Activated CD4-positive, alpha-beta T cell treated with anti-CD3 and anti-CD28 coated beads, Interleukin-2, Interleukin-6, amounts not matched to agents 100 ng/mL and 50 ng/mL, durations not matched to agents 16 hours and 8 hours (primary cell): ENCODE results near the gene SGCA.

Experiments used
- DNase-seq: peaks from one replicate; pipeline ENCODE4 v3.0.0-alpha.2; 2020

Gene SGCA

DNA sequence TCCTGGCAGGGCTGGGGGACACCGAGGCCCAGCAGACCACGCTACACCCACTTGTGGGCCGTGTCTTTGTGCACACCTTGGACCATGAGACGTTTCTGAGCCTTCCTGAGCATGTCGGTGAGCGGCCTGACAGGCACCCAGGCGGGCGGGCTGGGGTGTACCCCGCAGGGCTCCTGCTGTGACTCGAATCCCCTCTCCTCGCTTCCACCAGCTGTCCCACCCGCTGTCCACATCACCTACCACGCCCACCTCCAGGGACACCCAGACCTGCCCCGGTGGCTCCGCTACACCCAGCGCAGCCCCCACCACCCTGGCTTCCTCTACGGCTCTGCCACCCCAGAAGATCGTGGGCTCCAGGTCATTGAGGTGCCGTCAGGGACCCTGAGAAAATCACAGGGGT lies 1.6 kb downstream of the SGCA start:
- no peak for DNase-seq

DNA sequence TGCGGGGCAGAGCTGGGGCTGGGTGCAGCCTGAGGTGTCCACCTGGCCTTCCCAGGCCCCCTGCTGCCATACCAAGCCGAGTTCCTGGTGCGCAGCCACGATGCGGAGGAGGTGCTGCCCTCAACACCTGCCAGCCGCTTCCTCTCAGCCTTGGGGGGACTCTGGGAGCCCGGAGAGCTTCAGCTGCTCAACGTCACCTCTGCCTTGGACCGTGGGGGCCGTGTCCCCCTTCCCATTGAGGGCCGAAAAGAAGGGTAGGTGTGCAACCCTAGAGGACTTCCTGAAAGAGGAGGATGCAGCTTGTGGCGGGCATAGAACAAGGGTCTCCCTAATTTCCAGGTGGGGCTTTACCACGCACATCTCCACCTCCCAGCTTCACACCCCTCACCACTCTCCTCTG lies 2.5 kb downstream of the SGCA start:
- no peak for DNase-seq

DNA sequence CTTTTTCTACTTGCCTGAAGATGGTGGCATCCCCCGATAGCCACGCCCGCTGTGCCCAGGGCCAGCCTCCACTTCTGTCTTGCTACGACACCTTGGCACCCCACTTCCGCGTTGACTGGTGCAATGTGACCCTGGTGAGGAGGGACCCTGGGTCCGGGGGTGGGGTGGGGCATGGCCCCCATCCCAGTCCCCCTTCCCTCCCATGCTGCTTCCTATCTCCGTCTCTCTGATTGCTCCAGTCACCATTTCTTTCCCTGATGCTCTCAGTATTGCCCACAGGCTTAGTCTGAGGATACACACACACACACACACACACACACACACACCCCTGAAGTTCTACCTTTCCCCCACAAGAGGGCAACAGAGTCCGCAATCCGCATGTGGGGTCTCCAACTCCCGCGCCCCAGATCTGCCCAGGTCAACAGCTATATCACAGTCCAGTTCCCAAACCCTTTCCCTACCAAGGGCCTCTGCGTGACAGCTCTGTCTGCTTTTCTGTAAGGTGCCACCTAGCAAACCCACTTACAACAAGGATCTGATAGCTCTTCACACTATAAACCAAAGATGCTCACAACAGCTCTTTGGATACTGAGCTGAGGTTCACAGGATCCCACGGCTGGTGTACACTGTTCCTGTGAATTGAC lies 3.4 kb downstream of the SGCA start:
- peak; percentile 68 for DNase-seq

DNA sequence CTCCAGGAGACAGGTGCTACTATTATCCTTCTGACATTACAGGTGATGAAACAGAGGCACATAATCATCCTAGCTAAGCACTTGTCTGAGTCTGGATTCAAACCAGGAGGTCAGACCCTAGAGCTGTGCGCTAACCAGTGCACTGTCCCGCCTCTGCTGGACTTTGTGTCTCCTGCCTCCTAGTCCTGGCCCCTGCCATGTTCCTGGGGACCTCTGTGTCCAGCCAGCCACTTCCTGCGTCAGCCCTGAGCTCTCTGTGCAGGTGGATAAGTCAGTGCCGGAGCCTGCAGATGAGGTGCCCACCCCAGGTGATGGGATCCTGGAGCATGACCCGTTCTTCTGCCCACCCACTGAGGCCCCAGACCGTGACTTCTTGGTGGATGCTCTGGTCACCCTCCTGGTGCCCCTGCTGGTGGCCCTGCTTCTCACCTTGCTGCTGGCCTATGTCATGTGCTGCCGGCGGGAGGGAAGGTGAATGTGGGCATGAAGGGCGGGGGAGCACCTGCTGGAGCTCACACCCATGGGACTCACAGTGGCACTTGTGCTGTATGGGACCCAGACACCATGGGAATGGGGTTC lies 4.2 kb downstream of the SGCA start:
- no peak for DNase-seq

DNA sequence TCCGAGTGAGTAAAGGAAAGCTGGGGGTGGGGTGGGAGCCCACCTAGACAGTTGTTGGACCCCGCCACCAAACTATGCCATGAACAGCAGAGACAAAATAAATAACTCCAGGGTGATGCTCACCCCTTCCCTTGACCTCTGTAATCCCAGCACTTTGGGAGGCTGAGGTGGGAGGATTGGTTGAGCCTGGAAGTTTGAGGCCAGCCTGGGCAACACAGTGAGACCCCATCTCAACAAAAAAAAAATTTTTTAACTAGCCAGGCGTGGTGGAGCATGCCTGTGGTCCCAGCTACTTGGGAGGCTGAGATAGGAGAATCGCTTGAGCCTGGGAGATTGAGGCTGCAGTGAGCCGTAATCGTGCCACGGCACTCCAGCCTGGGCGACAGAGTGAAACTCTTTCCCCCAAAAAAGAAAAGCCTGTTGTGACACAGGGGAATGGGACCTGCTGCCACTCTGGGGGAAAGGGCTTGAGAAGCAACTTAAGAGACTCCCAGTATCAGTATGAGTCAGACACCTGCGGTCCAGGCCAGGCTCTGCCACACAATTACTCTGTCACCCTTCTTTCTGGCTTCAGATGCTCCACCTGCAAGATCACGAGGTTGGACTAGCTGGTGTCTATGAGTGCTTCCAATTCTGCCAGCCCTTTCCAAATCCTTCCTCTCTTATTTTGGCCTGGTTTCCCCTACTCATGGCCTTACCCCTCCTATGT lies 5.0 kb downstream of the SGCA start:
- DNase-seq, result peak; percentile 60

DNA sequence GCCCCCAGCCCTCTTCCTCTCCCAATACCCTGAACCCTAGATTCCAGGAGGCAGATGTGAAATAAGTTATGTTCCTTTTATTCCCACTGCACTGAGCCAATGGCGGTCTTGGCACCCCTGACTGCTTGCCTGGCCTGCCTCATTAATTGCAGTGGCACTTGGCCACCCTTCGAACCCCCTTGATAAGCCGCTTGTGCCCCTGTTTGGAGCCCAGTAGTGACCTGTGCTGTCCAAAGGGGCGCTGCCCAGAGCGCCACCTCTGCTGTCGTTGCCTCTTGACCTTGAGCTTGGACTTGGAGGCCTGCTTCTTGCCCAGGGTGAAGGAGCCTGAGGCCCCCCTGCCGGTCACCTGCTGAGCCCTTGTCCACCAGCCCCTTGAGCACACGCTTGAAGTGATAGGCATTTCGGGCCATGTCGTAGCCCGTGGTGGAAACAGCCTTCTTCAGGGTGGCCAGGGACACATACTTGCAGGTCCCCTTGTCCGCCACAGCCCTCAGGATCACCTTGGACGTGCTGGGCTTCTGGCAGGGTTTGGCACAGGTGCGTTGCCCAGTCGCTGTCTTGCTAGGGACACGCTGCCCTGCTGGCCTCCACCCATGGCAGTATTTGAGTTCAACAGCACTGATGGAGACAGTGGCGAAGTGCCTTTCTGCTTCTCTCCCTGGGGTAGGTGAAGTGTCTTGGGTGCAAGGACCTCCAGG lies 5.7 kb downstream of the SGCA start:
- no peak for DNase-seq

DNA sequence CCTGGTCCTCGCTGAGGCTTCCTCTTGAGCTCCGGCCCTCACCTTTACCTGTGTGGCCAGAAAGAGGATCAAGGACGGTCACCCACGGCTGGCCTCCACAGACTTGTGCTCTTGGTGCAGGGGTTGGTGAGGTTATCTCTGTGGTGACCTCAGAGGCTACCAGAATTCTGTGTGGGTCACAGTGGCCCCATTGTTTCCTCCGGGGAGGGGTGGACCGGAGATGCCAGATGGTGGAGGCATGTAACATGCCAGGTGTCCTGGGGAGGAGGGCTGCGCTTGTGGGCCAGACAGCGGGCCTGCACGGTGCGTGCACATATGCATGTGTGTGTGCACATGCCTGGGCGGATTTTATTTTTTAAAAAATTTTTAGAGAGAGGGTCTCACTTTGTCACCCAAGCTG lies 6.3 kb downstream of the SGCA start:
- no peak for DNase-seq

DNA sequence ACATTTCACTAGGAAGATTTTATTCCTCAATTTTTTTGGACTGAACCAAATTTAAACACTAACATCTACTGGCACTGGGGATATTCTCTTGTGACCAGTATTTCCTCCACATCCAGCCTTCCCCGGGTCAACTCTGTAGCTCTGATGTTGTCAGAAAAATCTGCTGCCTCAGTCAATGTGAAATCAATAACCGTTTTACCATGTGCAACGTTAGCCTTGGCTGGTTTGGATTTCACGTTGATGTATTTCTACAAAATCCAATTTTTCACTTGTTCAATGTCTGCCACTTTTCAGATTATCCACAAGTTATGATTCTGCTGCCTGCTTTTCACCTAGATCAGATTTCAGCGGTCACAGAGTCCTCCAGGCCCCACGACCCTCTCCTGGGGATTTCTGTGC lies 7.1 kb downstream of the SGCA start:
- DNase-seq, result no peak

DNA sequence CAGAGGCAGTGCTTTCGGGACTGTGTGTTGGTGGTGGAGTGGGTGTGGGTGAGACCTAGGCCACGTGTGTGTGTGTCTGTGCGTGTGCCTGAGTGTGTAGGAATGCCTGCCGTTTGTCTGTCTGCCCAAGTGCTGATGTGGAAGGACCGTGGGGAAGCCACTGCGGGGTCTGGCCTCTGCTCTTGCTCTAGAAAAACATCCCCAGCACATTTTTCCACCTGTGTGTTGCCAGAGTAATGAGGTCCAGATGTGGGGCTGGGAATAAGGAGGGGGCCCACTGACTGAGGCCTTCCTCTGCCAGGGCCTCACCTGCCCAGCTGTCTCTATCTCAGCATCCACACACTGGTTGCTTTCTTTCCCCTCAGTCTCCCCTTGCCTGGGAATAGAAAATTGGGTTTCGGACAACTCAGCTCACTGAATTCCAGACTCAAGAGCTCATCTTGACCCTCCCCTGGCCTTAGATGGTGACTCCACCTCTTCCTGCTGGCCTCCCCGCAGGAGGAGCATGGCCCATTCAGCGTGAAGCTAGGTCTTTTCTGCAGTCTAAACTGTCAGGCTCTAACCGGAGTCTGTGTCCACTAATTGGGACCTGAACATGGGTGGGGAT lies 7.6 kb downstream of the SGCA start:
- no peak for DNase-seq

DNA sequence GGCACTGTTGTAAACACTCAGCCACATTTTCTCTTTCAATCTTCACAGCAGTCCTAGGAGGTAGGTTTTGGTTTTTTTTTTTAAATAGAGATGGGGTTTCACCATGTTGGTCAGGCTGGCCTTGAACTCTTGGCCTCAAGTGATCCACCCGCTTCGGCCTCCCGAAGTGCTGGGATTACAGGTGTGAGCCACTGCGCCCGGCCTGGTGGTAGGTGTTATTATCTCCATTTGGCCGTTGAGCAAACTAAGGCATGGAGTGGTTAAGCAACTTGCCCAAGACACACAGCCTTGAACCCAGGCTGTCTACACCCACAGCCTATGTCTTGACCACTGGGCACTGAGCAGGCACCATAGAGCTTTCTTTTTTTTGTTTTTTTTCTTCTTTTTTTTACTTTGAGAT lies 8.6 kb downstream of the SGCA start:
- DNase-seq, result no peak

DNA sequence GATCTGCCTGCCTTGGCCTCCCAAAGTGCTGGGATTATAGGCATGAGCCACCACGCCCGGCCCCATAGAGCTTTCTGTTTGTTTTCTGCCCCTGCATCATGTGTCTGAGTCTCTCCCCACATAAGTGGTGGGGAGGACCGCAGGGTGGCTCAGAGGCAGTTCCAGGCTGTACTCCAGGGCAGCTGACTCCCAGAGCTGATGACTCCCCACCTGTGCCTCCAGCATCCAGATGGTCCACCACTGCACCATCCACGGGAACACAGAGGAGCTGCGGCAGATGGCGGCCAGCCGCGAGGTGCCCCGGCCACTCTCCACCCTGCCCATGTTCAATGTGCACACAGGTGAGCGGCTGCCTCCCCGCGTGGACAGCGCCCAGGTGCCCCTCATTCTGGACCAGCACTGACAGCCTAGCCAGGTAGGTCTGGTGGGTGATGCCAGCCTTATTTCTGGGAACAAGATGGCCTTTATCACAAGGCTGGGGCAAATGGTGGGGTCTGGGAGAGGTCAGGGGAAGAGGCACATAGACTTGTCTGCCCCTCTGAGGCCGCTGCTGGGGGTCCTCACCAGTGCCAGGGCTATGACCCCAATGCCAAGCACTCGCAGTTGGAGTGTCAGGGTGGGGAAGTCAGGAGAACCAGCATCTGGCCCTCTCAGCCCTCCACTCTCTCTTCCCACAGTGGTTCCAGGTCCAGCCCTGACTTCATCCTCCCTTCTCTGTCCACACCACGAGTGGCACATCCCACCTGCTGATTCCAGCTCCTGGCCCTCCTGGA lies 9.4 kb downstream of the SGCA start:
- no peak for DNase-seq

DNA sequence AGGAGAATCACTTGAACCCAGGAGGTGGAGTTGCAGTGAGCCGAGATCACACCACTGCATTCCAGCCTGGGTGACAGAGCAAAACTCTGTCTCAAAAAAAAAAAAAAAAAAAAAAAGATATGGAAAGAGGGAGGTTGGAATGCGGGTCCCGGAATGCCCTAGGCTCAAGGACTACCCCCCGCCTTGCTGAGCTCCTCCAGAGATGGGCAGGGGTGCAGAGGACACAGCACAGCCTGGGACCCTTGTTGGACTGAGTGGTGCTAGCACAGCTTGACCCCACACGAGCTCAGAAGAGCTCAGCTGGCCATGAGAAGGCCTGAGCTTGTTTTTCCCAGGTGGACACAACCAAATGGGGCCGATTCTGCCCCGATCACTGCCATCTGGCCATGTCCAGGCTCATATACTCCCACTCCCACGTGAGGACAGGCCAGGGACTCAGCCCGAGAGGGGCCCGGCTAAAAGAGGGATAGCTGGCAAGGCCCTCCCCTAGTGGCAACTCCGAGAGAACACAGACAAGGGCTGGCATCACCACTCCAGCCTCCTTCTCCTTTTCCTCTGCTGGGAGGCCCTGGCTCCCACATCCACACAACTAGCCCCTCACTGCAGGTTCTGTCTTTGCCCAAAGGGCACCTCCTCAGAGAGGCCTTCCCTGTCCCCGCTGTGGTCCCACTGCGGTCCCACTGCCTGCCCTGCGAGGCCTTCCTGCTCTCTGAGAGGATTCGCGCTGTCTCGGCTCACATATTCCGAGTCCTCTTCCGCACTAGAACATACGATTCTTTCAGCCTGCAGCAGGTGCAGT lies 11.0 kb downstream of the SGCA start:
- DNase-seq, result no peak

DNA sequence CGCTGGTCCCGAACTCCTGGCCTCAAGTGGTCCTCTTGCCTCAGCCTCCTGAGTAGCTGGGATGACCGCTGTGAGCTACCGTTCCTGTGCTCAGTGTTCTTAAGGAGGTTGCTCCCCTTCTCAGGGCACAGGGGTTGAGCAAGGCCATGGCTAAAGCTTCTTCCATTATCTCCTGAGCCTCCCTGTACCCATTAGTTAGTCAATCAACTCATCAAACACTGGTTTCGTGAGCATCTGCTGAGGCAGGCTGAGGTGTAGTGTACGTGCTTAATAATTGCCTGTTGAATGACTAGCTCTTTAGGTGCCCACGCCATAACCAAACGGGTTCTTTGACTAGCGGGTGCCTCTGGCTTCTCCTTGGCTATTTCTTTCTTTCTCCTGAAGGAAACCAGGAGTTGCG lies 11.7 kb downstream of the SGCA start:
- DNase-seq, result no peak

DNA sequence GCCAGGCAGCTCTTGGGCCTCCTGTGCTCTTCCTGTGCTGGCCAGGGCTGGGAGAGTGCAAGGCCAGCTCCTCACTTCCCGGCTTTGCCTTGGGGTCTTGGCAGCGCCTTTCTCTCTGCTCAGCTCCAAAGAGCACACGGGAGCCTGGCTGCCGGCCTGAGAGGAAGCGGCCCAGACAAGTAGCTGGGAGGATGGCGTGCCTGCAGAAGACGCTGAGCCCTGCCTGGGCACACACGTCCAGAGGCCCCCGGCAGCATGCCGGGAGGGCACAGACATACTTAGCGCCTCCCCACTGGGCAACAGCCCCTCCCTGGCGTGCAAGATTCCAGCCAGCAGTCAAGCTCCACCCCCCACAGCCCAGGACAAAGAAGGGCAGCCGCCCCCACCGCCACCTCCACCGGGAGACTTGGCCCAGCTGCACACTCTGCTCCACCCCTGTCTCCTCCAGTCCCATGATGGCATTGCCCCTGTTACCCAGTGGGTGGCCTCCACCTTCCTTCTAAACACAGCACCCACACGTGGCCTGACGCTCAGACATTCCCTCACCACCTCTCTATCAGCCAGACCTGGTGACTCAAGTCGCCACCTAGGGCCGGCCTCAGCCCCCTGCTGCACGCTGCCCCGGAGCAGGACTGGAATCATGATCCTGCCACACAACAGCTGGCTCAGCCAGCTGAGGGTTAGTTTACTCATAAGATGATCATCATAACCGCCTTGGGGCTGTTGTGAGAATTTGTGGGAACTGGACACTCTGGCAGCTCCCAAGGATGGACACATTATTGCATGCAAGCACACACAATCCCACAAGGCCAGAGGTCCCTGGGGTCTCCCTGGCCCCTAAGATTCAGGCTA lies 12.4 kb downstream of the SGCA start:
- peak; percentile 52 for DNase-seq

DNA sequence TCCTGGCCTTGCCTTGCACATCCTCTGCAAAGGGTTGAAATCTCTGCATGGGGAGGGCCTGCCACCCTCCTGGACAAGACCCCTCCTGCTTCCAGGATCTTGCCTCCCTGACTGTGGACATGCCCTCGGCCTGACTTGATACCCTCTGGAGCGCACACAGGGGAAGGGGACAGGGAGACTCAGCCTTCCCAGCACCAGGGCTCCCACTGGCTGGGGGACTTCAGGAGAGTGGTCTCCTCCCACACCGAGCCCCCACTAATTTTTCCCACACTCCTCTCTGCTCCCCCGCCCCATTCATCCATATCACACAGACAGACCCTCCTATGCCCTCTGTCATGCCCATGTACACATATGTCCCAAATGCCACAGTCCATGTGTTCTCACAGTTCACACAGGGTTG lies 14.3 kb downstream of the SGCA start:
- DNase-seq, result no peak

DNA sequence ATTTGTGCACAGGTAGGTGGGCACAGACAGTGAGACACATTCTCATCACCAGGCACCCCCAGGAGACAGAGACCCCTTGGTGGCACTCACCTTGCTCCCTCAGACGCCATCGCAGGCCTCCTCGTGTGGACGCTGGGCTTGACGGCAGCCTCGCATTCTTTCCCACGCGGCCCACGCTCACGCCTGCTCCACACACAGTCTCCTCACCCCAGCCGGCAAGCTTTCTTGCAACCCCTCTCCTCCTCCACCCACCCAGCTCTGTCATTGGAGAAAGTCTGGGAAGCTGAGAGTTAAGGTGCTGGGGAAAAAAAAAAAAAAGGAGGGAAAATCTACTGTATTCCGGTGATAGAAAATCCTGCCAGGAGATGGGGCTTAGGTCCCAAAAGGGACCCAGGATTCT lies 14.8 kb downstream of the SGCA start:
- no peak for DNase-seq

DNA sequence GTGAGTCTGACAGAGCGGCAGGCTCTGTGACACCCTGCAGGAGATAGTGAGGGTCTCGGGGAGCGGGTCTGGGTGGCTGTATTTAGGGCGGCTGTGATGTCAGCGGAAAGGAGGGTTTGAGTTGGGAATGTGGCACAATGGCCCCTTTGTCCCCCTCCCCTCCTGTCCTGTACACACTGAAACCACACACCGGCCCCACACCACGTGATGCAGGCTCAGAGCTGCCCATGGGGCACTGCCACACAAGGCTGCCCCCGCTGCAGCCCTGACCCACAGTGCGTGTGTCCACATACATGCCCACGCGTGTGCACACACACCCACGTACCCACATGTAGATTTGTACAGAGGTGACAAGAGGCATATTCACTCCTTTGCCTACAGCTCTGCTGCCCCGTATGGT lies 15.3 kb downstream of the SGCA start:
- no peak for DNase-seq

DNA sequence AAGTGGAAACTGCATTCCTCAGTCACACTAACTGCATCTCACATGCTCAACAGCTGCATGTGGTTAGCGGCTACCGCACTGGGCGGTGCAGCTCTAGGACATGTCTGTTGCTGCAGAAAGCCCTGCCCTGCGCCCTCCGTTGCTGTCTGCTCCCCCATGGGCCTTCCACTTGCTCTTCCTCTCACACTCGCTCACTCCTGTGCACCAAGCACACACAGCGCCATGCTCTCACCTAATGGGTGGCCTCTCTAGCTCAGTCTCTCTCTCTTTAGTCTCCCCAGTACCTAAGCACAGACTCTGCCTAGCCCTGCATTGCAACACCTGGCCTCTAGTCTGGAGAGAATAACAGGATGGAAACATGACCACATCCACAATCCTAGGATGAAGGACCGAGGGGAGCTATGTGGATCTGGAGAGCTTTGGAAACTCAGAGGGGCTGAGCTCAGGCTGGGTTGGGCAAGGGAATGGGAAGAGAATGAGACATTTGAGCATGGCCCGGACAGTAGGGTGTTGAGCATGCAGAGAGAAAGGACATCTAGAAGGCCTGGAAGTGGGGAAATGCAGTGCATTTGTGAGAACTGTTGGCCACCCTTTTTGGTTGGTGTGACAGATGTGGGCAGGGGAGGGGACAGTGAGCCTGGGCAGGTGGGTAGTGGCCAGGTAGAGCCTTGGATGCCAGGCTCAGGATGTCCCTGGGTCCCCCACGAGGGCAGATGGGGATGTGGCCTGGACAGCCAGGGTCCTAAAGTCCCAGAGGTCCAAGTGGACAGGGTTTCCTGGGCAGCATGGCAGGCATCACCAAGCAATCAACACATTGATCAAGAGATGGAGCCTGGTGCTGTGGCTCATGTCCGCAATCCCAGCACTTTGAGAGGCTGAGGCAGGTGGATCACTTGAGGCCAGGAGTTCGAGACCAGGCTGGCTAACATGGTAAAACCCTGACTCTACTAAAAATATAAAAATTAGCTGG lies 16.1 kb downstream of the SGCA start:
- no peak for DNase-seq

DNA sequence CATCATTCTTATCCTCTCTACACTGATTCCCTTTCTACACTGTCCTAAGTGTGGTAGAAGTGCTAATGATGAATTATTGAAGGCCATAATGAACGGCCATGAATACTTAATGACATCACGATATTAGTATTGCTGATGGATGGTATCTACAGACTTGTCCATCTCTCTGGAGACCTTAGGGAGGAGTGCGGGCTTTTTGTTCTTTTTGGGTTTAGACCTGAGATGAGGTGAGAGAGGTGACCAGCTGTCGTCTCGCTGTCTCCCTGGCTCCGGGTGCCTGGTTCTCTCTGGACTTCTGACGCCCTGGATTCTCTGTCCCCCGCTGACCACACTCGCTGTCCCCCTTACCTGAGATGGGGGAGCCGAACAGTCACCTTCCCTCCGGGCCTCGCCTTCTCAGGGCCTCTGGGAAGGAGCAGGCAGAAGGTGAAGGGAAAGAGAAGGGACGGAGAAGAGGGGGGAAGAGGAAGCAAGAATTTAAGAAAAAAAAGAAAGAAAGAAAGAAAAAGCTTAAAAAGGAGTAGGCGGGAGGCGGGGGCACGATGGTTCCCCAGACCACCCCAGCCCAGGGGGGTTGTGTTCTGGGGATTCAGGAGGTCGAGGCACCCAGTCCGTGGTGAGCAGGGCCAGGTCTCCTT lies 17.1 kb downstream of the SGCA start:
- no peak for DNase-seq
